Measurements from ENCODE around the gene IPO7. TPM values are rescaled to one million over a fixed set of nuclear protein-coding genes. Genes with fewer than 3 reads are reported as not detected.

The IPO7 gene
- total RNA-seq, 1 donor from 2014 or later: 169 TPM

GRCh38 chr11:9490376-9490775 is 105.9 kb downstream of the IPO7 start:
- no peak for DNase-seq (ENCODE audit: low spot score)

- no peak for DNase-seq (ENCODE audit: low spot score)
Measured at GRCh38 chr11:9493492-9493891, 109.0 kb downstream of the IPO7 start.

DNA sequence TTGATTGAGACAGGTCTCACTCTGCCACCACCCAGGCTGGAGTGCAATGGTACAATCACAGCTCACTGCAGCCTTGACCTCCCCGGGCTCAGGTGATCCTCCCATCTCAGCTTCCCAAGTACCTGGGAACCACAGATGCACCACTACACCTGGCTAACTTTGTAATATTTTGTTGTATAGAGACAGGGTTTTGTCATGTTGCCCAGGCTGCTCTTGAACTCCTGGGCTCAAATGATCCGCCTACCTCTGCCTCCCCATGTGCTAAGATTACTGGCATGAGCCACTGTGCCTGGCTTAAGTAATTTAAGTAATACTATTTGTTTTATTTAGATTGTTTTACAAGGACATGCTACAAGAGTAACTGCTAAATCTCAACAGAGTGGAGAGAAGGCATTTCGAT is 109.9 kb downstream of the IPO7 start:
- DNase-seq (ENCODE audit: low spot score): no peak

DNA sequence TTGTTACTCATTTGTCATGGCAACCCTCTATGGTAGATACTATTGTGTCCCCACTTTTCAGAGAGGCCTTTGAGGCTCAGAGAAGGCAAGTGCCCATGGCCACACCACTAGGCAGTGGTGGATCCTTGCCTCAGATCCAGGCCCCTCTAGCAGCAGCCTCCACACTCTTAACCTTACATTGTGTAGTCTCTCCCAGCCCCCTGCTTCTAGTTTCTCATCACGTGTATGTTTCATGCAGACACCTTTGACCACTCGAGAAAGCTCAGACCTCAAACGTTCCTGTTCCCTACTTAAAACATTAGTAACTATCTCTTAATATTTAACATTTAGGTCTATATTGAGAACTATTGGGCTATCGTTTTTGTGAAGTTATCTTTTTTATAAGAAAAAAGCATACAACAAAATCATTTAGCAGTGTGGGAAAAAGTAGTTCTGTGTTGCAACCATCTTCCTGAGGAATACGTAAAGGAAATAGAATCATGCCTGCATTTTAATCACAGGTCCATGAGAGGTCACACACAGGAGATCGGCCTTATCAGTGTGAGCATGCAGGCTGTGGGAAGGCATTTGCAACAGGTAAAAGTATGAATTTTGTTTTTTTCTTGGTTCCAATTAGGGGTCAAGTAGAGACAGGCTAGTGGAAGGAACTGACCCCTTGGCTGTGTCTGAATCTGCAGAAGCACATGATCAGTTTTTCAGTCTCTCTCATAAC is 111.5 kb downstream of the IPO7 start:
- no peak for DNase-seq (ENCODE audit: low spot score)

Other genes with a start within 250 kb of the IPO7 start
- 169 TPM for gene DENND5A, start 119.3 kb upstream of the IPO7 start, total RNA-seq (ENCODE audit: insufficient read depth, low replicate concordance)
- gene TMEM41B, start 70.1 kb upstream of the IPO7 start, total RNA-seq (ENCODE audit: insufficient read depth, low replicate concordance): 27.0 TPM
- gene ZNF143, start 76.4 kb downstream of the IPO7 start, total RNA-seq (ENCODE audit: insufficient read depth, low replicate concordance): 41.4 TPM
- 129 TPM for gene WEE1, start 189.0 kb downstream of the IPO7 start, total RNA-seq (ENCODE audit: insufficient read depth, low replicate concordance)

Measured in umbilical cord (tissue), 2 donors.